Retina (tissue), 1 donor: ENCODE results near the gene CUEDC1.
"Not testable (repeated sequence)": the region's sequence is repeated elsewhere in the genome, so short reads cannot be mapped to it uniquely, and the experiment has no call there.

Experiments
- DNase-seq: peaks from one replicate; pipeline ENCODE4 v3.0.0-alpha.2; 2016

Gene CUEDC1

GRCh38 chr17:57937492-57937891 lies 17.7 kb downstream of the CUEDC1 start:
- no peak for DNase-seq

GRCh38 chr17:57935833-57936807 lies 19.1 kb downstream of the CUEDC1 start:
- DNase-seq: no peak

GRCh38 chr17:57931488-57932137 lies 23.6 kb downstream of the CUEDC1 start:
- no peak for DNase-seq

GRCh38 chr17:57930239-57930638 lies 25.0 kb downstream of the CUEDC1 start:
- no peak for DNase-seq

- no peak for DNase-seq
These were observed 25.8 kb downstream of the CUEDC1 start for GRCh38 chr17:57929386-57929785.

GRCh38 chr17:57928928-57929327 lies 26.3 kb downstream of the CUEDC1 start:
- DNase-seq: no peak

GRCh38 chr17:57927048-57927723 lies 28.0 kb downstream of the CUEDC1 start:
- DNase-seq: peak; percentile 87

GRCh38 chr17:57926723-57927047 lies 28.5 kb downstream of the CUEDC1 start:
- no peak for DNase-seq

GRCh38 chr17:57925361-57925990 lies 29.7 kb downstream of the CUEDC1 start:
- DNase-seq: peak; percentile 64

- DNase-seq: no peak
These were observed 30.5 kb downstream of the CUEDC1 start for GRCh38 chr17:57924677-57925076.

GRCh38 chr17:57923182-57923872 lies 31.9 kb downstream of the CUEDC1 start:
- DNase-seq: no peak

- DNase-seq: not testable (repeated sequence)
These were observed 32.5 kb downstream of the CUEDC1 start for GRCh38 chr17:57922745-57923144.

- DNase-seq: no peak
These were observed 34.1 kb downstream of the CUEDC1 start for GRCh38 chr17:57920916-57921703.

GRCh38 chr17:57919918-57920317 lies 35.3 kb downstream of the CUEDC1 start:
- no peak for DNase-seq

GRCh38 chr17:57918017-57918895 lies 37.0 kb downstream of the CUEDC1 start:
- no peak for DNase-seq

- no peak for DNase-seq
These were observed 38.0 kb downstream of the CUEDC1 start for GRCh38 chr17:57916925-57917858.

- peak; percentile 84 for DNase-seq
These were observed 39.0 kb downstream of the CUEDC1 start for GRCh38 chr17:57915985-57916757.

GRCh38 chr17:57915544-57915943 lies 39.7 kb downstream of the CUEDC1 start:
- peak; percentile 58 for DNase-seq
